Right ventricle myocardium superior (tissue), 1 donor: ENCODE measurements around the gene GTF2F1. TPM values are rescaled to one million over a fixed set of nuclear protein-coding genes. Genes with fewer than 3 reads are reported as not detected.
"Not testable (repeated sequence)": the region's sequence is repeated elsewhere in the genome, so short reads cannot be mapped to it uniquely, and the experiment has no call there.

ENCODE experiments used
- ATAC-seq: fragments of 200-7000 bp; cut with Tn5 transposase; one replicate; pipeline ENCODE4 v1.9.1; 2020; ENCODE audit warnings: mild to moderate bottlenecking; ENCODE audit not compliant: poor library complexity
- DNase-seq: peaks from one replicate; pipeline ENCODE4 v3.0.0-alpha.2; 2020
- intact Hi-C: fragments of 100-400 bp; cut with DNase I; formaldehyde crosslinking; loops from one replicate; pipeline ENCODE4 v1.11.2; 2022
- total RNA-seq: library from RNA; stranded (reverse); fragmentation: NEBNext Ultra II Directional; extraction: Animal tissue kit (Norgen Biotek cat#: 25700); gene quantifications from one replicate; pipeline ENCODE4 v1.2.1, GENCODE V29; 2021
- donor health status: DM: no; HTN: yes; CAD: no; lungs with severe emphysema.

The GTF2F1 gene
- total RNA-seq, 1 donor from 2014 or later: 30.5 TPM

- ATAC-seq: peak; percentile 92
- intact Hi-C loops: no loop called here
- peak; percentile 98 for DNase-seq
These were observed 20.3 kb downstream of the GTF2F1 start, which contains the start of gene ALKBH7 for GRCh38 chr19:6372594-6373095. Gene ALKBH7 (plus strand): TSS chr19:6372794. CDS start chr19:6372821, 27 bp downstream.

- intact Hi-C loops: no loop called here
- DNase-seq (no peak), ATAC-seq (no peak)
These were observed 28.6 kb downstream of the GTF2F1 start for GRCh38 chr19:6364353-6364752.

GRCh38 chr19:6362351-6362801 lies 30.6 kb downstream of the GTF2F1 start:
- no peak for ATAC-seq
- no peak for DNase-seq
- intact Hi-C loops: no loop called here

GRCh38 chr19:6362027-6362350 lies 31.0 kb downstream of the GTF2F1 start:
- DNase-seq (no peak), ATAC-seq (no peak)
- intact Hi-C loops: no loop called here

- intact Hi-C loops, ATAC-seq, DNase-seq: not testable (repeated sequence)
These were observed 32.1 kb downstream of the GTF2F1 start for GRCh38 chr19:6360857-6361216.

GRCh38 chr19:6360445-6360844 lies 32.5 kb downstream of the GTF2F1 start:
- intact Hi-C loops, ATAC-seq, DNase-seq: not testable (repeated sequence)

GRCh38 chr19:6359568-6360341 lies 33.2 kb downstream of the GTF2F1 start:
- intact Hi-C loops: no loop called here
- ATAC-seq (no peak), DNase-seq (no peak)

- DNase-seq (no peak), ATAC-seq (no peak)
- intact Hi-C loops: no loop called here
These were observed 35.0 kb downstream of the GTF2F1 start for GRCh38 chr19:6358003-6358402.

GRCh38 chr19:6357174-6357573 lies 35.8 kb downstream of the GTF2F1 start:
- ATAC-seq: no peak
- no peak for DNase-seq
- intact Hi-C loops: no loop called here

GRCh38 chr19:6355321-6356040 lies 37.5 kb downstream of the GTF2F1 start:
- intact Hi-C loops, DNase-seq, ATAC-seq: not testable (repeated sequence)

- ATAC-seq (no peak), DNase-seq (no peak)
- intact Hi-C loops: no loop called here
These were observed 38.8 kb downstream of the GTF2F1 start for GRCh38 chr19:6354098-6354674.

- DNase-seq (no peak), ATAC-seq (no peak)
- intact Hi-C loops: no loop called here
These were observed 40.4 kb downstream of the GTF2F1 start for GRCh38 chr19:6352381-6353165.

GRCh38 chr19:6350688-6351087 lies 42.3 kb downstream of the GTF2F1 start:
- intact Hi-C loops: no loop called here
- ATAC-seq (no peak), DNase-seq (no peak)

GRCh38 chr19:6349271-6349670 lies 43.7 kb downstream of the GTF2F1 start:
- ATAC-seq, DNase-seq, intact Hi-C loops: not testable (repeated sequence)

GRCh38 chr19:6343462-6343861 lies 49.5 kb downstream of the GTF2F1 start:
- ATAC-seq: no peak
- DNase-seq: no peak
- intact Hi-C loops: no loop called here

- intact Hi-C loops: no loop called here
- DNase-seq (no peak), ATAC-seq (no peak)
These were observed 52.3 kb downstream of the GTF2F1 start for GRCh38 chr19:6340493-6341201.

GRCh38 chr19:6334490-6335285 lies 58.3 kb downstream of the GTF2F1 start:
- ATAC-seq (no peak), DNase-seq (no peak)
- intact Hi-C loops: no loop called here
